ENCODE measurements around the gene HTR3A.

The HTR3A gene

DNA sequence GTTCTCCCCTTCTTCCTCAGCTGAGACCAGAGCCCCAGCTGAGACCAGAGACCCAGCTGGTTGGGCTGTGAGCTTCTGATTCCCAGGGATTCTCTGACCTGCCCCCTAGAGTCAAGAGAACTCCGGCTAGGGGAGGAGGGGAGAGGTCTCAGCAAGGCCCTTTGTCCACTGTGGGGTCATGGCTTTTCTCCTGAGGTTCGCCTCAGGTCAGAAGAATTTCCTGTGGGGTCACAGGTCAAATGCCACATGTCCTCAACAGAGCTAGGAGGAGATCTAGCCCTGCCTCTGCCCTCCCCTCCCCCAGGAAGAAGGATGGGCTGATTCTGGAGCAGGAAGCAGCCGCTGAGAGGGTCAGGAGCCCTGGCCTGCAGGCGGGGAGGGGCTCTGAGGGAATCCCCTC, 23.7 kb downstream of the HTR3A start:
- H3K4me3 ChIP-seq, result no peak overlapping the region
- H3K27ac ChIP-seq, result no peak overlapping the region
- no peak for DNase-seq (ENCODE audit: low spot score)
- TF ChIP-seq, protein P1, sequence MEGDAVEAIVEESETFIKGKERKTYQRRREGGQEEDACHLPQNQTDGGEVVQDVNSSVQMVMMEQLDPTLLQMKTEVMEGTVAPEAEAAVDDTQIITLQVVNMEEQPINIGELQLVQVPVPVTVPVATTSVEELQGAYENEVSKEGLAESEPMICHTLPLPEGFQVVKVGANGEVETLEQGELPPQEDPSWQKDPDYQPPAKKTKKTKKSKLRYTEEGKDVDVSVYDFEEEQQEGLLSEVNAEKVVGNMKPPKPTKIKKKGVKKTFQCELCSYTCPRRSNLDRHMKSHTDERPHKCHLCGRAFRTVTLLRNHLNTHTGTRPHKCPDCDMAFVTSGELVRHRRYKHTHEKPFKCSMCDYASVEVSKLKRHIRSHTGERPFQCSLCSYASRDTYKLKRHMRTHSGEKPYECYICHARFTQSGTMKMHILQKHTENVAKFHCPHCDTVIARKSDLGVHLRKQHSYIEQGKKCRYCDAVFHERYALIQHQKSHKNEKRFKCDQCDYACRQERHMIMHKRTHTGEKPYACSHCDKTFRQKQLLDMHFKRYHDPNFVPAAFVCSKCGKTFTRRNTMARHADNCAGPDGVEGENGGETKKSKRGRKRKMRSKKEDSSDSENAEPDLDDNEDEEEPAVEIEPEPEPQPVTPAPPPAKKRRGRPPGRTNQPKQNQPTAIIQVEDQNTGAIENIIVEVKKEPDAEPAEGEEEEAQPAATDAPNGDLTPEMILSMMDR (IDR thresholded peaks at IDR 0.05), result no peak

DNA sequence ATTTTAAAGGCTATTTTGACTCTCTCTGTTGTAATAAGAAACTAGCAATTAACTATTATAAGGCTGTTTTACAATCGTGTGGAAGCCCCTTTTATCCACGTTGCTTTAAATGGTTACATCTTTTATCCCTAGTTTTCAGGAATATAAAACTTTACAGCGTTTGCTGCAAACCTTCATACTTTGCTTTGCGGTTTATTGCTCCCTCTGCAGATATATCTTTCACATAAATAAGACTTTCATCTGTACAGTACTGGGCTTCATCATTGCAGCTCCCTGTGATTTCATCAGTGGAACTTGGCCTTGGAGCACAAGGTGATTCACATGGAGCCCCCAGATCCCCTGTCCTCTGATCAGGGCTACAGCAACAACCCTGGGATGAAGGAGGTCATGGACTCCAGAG, 25.6 kb downstream of the HTR3A start:
- no peak overlapping the region for H3K27ac ChIP-seq
- TF ChIP-seq, protein P1 (IDR thresholded peaks at IDR 0.05), result no peak
- H3K4me3 ChIP-seq, result no peak overlapping the region
- no peak for DNase-seq (ENCODE audit: low spot score)

DNA sequence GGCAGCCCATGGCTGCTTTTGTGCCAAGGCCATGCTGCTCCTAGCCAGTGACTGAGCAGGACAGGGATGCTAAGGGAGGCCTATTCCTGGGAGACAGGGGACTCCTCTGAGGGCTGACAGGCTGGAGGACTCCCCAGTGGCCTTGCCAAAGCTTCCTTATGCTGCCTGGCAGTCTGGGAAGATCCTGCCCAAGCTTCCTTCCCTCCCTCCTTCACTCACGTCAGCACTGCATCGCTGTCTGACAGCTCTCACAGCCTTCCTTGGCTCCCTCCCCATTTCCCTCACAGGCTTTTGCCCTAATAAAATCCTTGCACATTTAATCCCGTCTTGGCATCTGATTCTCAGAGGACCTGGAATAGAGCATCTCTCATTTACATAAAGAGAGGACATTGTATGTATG, 26.5 kb downstream of the HTR3A start:
- no peak for DNase-seq (ENCODE audit: low spot score)
- TF ChIP-seq, protein P1 (IDR thresholded peaks at IDR 0.05), result no peak
- Histone ChIP-seq H3K4me3 (no peak overlapping the region), H3K27ac (no peak overlapping the region)

DNA sequence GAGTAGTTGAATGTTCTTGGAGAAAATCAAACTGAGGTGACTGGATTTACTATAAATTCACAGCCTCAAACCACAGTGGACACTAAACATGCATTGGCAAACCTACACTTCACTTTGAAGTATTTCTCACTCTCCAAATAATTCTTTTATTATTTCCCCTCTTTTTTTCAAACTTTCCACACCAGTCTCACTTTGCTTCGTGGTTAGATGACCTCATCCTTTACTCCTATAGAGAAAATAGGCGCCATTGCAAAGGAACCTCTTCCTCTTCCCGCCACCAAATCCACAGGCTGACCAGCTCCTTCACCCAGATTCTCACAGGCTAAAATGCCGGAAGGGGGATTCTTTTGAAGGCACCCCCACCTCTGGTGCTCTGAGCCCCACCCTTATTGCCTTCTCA, 33.4 kb downstream of the HTR3A start:
- Histone ChIP-seq H3K4me3 (no peak overlapping the region), H3K27ac (no peak overlapping the region)
- TF ChIP-seq, protein P1 (IDR thresholded peaks at IDR 0.05), result no peak
- no peak for DNase-seq (ENCODE audit: low spot score)

DNA sequence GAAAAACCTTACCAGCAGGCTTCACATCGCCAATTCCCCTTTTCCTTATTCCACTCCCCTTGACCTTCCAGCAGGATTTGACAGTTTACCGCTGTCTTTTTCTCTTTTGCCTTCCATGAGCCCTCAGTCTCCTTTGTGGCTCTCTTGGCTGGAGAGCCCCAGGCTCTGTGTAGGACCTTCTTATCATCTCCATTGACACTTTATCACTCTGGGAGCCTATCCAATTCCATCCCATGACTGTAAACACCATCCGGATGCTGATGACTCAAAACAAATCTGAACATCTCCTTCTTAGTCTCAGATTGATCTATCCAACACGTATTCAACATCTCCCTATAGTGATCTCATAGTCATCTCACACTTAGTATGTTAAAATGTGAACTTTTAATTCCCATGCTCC, 36.0 kb downstream of the HTR3A start:
- no peak overlapping the region for H3K27ac ChIP-seq
- TF ChIP-seq, protein P1 (IDR thresholded peaks at IDR 0.05), result no peak
- no peak for DNase-seq (ENCODE audit: low spot score)
- no peak overlapping the region for H3K4me3 ChIP-seq

DNA sequence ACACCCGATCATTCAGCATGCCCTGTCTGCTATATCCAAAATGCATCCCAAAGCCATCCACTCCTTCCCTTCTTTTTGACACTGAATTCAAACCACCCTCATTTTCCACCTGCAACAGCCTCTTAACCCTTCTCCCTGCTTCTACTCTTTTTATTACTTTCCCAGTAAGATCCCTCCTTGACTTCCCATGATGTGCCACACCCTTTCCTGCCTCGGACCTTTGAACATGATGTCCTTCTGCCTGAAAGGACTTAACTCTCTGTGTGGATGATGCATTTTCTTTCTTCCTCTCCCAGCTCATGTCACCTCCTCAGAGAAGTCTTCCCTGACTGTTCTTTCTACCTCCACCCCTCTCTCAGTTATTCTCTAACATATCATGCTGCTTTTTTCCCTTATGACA, 36.5 kb downstream of the HTR3A start:
- no peak for DNase-seq (ENCODE audit: low spot score)
- no peak overlapping the region for H3K27ac ChIP-seq
- no peak overlapping the region for H3K4me3 ChIP-seq
- TF ChIP-seq, protein P1 (IDR thresholded peaks at IDR 0.05), result no peak

DNA sequence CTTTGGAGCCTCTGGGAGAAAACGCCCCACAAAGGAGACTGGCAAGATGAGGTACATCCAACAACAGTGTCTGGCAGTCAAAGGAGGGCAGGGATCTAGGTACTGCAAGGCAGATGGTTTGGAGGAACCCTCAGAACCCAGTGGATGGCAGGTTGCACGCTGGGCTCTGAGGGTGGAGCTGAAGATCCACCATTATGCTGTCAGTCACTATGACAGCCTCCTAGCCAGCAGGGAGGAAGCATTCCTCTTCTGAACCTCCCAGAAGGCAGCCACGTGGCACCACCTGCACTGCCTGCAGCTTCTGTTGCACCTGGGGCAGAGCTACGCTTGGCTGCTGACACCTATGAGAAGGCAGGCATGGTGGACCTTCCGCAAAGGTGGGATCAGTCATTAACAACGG, 40.2 kb downstream of the HTR3A start:
- DNase-seq (ENCODE audit: low spot score), result no peak
- no peak overlapping the region for H3K4me3 ChIP-seq
- no peak overlapping the region for H3K27ac ChIP-seq
- TF ChIP-seq, protein P1 (IDR thresholded peaks at IDR 0.05), result no peak
